Glutamatergic neuron (in vitro differentiated cells): Measurements from ENCODE around the gene MEF2D. TPM values are rescaled to one million over a fixed set of nuclear protein-coding genes. Genes with fewer than 3 reads are reported as not detected.

Source experiments
- DNase-seq: peaks from one replicate; pipeline ENCODE4 v3.0.0; 2022
- H3K27ac Mint-ChIP-seq: one replicate; pipeline ENCODE4 v1.8.0; 2020; ENCODE audit warnings: mild to moderate bottlenecking, mixed read lengths, inconsistent platforms; ENCODE audit not compliant: unreplicated experiment
- H3K27me3 Mint-ChIP-seq: one replicate; pipeline ENCODE4 v1.8.0; 2020; ENCODE audit warnings: mild to moderate bottlenecking, moderate library complexity, mixed read lengths, inconsistent platforms; ENCODE audit not compliant: unreplicated experiment
- H3K36me3 Mint-ChIP-seq: one replicate; pipeline ENCODE4 v1.8.0; 2020; ENCODE audit warnings: mild to moderate bottlenecking, mixed read lengths, inconsistent platforms; ENCODE audit not compliant: unreplicated experiment
- H3K4me1 Mint-ChIP-seq: one replicate; pipeline ENCODE4 v1.8.0; 2020; ENCODE audit warnings: mild to moderate bottlenecking, low read depth, mixed read lengths, inconsistent platforms; ENCODE audit not compliant: unreplicated experiment
- H3K4me3 Mint-ChIP-seq: one replicate; pipeline ENCODE4 v1.8.0; 2020; ENCODE audit warnings: mild to moderate bottlenecking, mixed read lengths, inconsistent platforms; ENCODE audit not compliant: unreplicated experiment
- H3K9me3 Mint-ChIP-seq: one replicate; pipeline ENCODE4 v1.8.0; 2020; ENCODE audit warnings: mild to moderate bottlenecking, moderate library complexity, mixed read lengths, inconsistent platforms; ENCODE audit not compliant: unreplicated experiment
- CTCF ChIP-seq: fragments of 200-600 bp; sonication (generic); IDR thresholded peaks from one replicate; pipeline ENCODE4 v1.5.0; 2021; ENCODE audit not compliant: partially characterized antibody, unreplicated experiment
- total RNA-seq: library from RNA; stranded (reverse); fragmentation: NEBNext Ultra II Directional; extraction: Animal tissue kit (Norgen Biotek cat#: 25700); gene quantifications from one replicate; pipeline ENCODE4 v1.2.1, GENCODE V29; 2021; ENCODE audit not compliant: unreplicated experiment

Gene MEF2D
- total RNA-seq, 1 donor from 2014 or later: 50.0 TPM

- no peak for DNase-seq
- no peak for TF ChIP-seq CTCF
- H3K27ac Mint-ChIP-seq: no peak overlapping the region
- H3K36me3 Mint-ChIP-seq: peaks cover 6% of the 10 kb centered on the region
- peaks cover 20% of the 10 kb centered on the region for H3K27me3 Mint-ChIP-seq
- peak overlapping the region; percentile 52 for H3K4me3 Mint-ChIP-seq
- peaks cover 8% of the 10 kb centered on the region for H3K9me3 Mint-ChIP-seq
- H3K4me1 Mint-ChIP-seq: peaks cover 26% of the 10 kb centered on the region
Measured at GRCh38 chr1:156440654-156441437, 59.7 kb downstream of the MEF2D start.

- H3K4me3 Mint-ChIP-seq: peak overlapping the region; percentile 20
Measured at GRCh38 chr1:156439777-156440183, 60.8 kb downstream of the MEF2D start.

GRCh38 chr1:156439036-156439776 lies 61.4 kb downstream of the MEF2D start:
- H3K27me3 Mint-ChIP-seq: peaks cover 32% of the 10 kb centered on the region
- peaks cover 12% of the 10 kb centered on the region for H3K9me3 Mint-ChIP-seq
- TF ChIP-seq CTCF: no peak
- H3K4me1 Mint-ChIP-seq: peaks cover 30% of the 10 kb centered on the region
- no peak overlapping the region for H3K27ac Mint-ChIP-seq
- DNase-seq: no peak
- H3K36me3 Mint-ChIP-seq: peaks cover 6% of the 10 kb centered on the region
- no peak overlapping the region for H3K4me3 Mint-ChIP-seq

More at GRCh38 chr1:156439777-156440183, 60.8 kb downstream of the MEF2D start:
- Mint-ChIP-seq H3K27me3 (peaks cover 28% of the 10 kb centered on the region), H3K4me1 (peaks cover 30% of the 10 kb centered on the region), H3K27ac (no peak overlapping the region), H3K36me3 (peaks cover 6% of the 10 kb centered on the region), H3K9me3 (peaks cover 12% of the 10 kb centered on the region)
- no peak for TF ChIP-seq CTCF
- no peak for DNase-seq

GRCh38 chr1:156438278-156438987 lies 62.1 kb downstream of the MEF2D start:
- H3K4me1 Mint-ChIP-seq: peaks cover 30% of the 10 kb centered on the region
- H3K4me3 Mint-ChIP-seq: no peak overlapping the region
- peaks cover 12% of the 10 kb centered on the region for H3K9me3 Mint-ChIP-seq
- peaks cover 38% of the 10 kb centered on the region for H3K27me3 Mint-ChIP-seq
- DNase-seq: no peak
- H3K27ac Mint-ChIP-seq: no peak overlapping the region
- TF ChIP-seq CTCF: no peak
- peaks cover 6% of the 10 kb centered on the region for H3K36me3 Mint-ChIP-seq
